NCI-H1417 (cell line): ENCODE results near the gene CACNA1F.

ENCODE experiments used
- DNase-seq, 3 experiments: peaks; one replicate each; lab custom pipeline; 2025; lab: John Stamatoyannopoulos, UW

Gene CACNA1F

DNA sequence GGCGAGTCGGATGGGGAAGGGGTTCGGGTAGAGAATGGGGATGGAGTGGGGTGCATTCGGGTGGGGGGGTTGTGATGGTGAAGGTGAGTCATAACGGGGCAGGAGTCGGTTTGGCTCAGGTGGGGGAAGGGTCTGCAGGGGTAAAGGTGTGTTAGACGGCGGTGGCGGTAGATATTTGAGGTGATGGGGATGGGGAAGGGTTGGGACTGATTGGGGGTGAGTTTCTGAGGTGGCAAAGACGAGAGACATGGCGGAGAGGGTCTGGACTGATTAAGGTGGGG is 33.9 kb downstream of the CACNA1F start:
- no peak for DNase-seq

DNA sequence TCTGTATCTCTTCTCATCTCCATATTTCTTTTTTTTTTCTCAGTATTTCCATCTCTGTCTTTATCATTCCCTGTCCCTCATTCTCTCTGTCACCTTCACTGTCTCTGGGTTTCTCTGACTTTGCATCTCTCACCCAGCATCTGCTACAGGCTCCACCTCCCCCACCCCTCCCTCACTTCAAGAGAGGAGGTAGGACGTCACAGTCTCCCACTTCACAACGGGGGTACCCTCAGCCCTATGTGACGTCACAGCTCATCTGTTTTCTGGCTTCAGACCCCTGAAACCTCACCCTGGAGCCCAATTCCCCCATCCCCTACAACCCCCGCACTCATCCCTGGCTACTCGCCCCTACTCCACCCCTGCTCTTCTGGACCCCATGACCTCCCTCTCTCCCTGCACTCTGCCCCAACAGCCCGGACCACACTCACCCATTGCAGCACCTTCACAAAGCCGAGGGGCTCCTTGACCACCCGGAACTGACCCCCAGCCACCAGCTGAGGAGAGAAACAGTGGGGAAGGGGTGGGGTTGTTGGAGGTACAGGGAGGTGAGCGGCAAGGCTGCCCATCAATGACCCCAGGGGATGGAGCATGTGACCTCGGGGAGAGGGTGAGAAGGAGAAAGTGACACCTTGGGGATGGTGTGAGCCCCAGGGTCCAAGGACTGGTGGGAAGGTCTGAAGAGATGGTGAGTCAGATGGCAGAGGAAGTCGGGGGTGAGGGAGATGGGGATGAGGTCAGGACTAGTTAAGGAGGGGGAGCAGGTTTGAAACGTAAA is 34.4 kb downstream of the CACNA1F start:
- no peak for DNase-seq

DNA sequence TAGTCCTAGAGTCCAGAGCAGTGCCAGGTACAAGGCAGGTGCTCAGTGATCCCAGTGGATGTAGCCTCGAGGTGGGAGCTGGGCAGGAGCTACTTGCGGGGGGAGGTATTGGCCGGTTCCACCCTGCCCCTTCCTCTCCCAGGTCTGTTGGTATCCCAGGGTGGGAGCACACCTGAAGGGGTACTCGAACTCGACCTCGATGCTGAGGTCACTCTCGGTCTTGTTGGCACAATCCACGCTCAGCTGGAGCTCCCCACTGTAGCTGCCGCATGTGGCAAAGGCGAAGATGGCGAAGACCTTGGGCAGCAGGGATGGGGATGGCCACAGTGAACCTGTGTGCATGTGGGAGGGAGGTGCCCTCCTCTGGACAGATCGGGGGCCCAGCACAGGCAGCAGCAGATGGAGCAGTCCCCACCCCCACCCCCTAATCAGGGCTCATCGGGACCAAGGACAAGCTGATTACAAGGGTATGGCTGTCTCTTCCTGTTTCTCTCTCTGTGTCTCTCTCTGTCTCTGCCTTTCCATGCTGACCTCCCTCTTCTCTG is 35.5 kb downstream of the CACNA1F start:
- no peak for DNase-seq

DNA sequence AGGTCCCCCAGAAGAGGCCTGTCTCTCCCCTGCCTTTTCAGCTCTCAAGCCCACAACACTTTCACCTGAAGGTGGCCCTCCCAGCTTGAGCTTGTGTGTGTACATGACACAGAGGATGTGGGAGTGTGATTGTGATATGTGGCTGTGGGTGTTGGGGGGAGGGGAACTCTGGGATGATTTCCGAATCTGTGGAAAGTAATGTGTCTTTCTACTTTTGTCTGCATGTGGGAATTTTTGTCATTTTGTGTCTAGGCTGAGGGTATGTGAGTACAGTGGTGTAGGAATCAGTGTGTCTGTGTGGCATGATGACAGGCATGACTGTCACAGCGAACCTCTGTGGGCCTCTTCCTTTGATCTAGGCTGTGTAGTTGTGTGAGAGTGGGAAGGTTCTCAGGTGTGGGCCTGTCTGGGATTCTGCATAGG is 39.6 kb downstream of the CACNA1F start:
- DNase-seq = no peak

DNA sequence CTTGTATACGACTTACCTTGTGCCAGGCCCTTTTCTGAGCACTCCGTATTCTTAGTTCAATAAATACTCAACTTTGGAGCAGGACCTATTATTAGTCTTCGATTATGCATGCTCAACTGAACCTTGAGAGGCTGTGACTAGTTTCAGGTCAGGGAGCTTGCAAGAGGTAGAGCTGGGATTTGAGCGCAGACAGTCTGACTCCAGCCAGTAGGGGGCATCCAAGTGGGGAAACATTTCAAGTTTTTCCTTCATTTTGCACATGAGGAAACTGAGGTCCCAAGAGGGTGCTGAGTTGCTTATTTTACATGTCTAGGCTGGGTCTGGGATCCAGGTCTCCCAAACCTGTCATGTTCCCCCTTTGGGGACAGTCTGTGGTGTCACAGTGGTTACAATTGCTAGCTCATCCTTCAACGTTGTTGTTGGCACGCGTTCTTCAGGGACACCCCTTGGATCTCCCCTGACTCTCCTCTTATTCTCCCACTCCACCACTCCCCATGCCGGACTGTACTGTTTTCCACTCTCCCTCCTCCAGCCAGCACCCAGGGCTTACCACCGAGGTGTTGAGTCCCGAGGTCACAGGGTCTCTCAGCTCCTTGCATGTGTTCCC is 40.3 kb downstream of the CACNA1F start:
- peak in 2 of 3 experiments; percentile 16 to 30 for DNase-seq

DNA sequence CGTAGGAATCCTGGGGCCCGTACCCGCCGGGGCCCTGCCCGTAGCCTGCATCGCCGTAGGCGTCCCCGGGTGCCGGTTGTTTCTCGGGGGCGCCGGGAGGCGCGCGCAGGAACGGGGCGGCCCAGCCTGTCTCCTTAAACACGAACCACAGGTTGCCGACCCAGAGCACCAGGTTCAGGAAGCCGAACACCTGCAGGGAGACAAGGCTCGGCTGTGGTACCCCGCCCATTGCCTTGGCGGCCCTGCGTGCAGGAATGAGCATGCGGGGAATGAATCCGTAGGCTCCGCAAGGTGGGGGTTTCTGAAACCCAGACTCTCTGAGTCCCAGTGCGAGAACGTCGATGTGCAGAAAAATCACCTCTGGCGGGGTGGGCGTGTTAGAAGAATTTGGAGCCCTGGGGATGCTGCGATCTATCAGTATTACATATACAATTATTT is 41.5 kb downstream of the CACNA1F start:
- peak in 1 of 3 experiments; percentile 80 for DNase-seq

DNA sequence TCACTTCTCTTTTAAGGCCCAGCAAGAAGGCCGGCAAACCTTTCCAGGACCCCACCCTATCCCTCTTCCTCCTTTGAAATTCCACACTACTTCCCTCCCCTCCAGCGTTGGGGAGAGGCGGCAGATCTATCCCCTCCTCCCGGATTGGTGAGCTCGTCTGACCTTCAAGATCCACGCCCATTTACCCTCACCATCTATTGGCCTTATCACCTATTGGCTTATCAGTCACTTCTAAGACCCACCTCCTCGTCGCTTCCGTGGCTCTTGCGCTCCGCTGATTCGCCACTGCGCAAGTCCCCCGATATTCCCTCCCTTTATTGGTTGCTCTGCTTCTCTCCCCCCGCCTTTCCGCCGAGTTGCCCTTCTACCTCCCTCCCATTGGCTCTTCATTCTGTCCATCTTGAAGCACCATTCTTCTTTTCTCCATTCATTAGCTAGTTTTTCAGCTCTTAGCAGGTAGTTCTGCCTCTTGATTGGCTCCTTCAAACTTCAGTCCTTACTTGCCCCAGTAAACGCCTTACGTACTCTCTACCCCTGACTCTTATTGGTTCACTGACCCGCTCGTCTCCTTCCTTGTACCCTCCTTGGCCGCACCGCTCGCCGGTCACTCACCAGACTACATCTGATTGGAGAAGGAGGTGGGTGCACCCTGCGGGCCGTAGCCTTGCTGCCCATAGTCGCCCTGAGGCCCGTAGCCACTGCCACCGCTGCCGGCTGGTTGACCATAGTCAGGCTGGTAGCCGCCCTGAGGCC is 42.1 kb downstream of the CACNA1F start:
- peak; percentile 85 to 99 (median 97) for DNase-seq

DNA sequence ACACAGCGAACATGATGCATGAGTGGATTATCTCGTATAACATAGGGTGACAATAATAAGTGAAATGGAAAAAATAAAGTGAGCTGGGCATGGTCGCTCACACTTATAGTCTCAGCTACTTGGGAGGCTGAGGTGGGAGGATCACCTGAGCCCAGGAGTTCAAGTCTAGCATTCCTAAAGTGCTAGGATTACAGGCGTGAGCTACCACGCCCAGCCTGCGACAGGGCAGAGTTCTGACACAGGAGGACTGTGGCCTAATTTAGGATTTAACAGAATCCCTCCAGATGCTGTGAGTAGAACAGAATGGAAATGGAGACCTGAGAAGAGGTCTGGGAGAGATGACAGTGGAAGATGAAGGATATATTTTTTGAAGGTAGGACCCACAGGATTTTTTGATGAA is 43.5 kb downstream of the CACNA1F start:
- DNase-seq = no peak

DNA sequence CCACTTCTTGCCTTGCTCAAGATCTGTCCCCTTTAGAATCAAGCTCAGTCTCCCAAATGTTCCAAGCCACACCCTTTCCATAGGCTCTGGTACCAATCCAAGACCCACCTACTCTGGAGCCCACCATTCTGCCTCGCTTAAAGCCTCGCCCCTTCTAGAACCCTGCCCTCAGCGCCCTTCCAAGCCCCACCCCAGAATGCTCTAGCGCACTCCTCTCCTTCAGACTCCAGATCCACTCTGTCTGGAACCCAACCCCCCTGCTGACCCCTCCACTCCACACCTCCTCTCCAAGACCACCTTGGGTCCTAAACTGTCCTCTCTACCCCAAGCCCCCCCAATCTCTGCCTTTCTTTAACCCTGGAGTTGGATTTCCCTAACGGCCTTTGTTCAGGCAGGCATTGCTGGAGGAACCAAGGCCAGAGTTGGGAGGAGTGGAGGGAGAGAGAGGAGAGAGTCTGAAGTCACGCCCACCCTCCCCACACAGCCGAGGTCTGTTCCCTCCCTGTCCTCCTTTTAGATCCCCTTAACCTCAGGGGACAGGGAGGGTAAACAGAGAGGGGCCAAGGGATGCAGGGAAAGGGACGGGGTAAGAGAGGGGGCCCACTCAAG is 44.6 kb downstream of the CACNA1F start:
- DNase-seq = no peak

DNA sequence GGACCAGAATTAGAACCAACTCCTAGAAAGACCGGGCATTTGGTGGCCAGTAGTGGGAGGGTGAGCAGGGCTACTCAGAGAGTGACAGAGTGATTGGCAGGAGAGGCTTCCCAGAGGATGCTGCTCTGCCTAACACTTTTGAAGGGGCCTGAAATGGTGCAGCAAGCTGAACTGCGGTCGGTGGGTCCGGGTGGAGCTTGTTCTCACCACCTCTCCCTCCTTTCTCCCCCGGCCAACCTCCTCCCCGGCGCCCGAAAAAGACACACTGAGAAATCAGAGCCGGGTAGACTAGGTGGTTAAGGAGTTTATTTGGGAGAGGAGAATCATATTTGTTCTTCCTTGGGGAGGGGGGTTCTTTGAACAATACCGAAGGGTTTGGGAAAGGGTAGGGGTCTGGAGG is 45.6 kb downstream of the CACNA1F start:
- no peak for DNase-seq

DNA sequence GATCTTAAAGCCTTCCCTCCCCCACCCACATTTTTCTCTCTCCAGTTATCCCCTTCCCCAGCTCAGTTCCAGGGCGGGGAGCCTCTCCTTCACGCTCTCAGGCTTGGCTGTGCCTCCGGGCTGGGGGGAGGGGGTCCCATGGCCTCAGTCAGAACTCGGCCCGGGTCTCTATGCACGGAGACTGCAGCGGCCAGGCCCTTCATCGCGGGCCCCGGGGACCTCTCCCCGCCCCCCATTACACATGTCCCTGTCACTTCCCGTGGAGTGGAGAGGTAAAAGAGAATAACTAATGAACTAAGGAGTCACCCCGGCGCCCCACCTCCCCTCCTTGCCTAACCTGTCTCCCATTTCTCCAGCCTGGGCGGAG is 46.1 kb downstream of the CACNA1F start:
- no peak for DNase-seq

DNA sequence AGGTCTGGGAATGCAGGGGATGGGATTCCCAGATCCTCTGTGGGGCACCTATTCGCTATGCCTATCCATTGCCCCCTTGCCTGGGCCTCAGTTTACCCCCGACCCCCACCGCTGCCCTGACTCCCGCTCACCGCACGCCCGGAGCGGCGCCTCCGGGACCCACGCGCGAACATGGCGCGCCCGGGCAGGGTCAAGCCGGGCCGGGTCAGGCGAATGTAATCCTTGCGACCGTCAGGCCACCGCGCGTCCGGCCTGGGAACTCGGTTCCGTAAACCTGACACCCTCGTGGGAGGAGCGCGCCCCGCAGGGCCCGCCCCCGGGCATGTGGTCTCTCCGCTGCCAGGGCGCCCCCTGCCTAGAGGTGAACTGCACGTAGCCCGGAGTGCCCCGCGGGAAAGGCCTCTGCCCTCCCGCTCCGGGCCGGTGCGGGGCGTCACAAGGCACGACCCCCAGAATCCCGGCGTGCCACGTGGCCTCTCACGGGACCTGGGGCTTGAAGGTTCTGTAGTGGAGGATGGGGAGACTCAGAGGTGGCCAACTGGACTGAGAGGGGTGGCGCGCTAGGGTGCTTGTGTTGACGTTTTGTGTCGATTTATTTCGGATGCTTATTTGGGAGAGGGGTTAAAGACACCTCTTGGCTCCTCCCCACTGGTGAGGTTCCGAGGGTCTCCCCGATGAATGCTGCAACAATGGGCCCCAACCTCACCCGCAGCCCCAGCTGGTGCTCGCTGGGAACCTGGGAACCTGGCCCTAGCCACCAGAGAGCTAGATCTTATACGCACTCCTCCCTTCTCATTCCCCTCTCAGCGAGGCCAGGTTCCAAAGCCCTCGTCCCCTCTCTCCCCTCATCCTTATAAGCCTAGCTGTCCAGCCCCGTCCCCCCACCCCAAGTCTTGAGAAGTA is 46.8 kb downstream of the CACNA1F start, which contains the start of gene PRICKLE3:
PRICKLE3 (minus strand) TSS at position 249 of the 903 bp plus-strand sequence; CDS start at position 173, 76 bp downstream.
- peak; percentile 50 to 54 (median 53) for DNase-seq

DNA sequence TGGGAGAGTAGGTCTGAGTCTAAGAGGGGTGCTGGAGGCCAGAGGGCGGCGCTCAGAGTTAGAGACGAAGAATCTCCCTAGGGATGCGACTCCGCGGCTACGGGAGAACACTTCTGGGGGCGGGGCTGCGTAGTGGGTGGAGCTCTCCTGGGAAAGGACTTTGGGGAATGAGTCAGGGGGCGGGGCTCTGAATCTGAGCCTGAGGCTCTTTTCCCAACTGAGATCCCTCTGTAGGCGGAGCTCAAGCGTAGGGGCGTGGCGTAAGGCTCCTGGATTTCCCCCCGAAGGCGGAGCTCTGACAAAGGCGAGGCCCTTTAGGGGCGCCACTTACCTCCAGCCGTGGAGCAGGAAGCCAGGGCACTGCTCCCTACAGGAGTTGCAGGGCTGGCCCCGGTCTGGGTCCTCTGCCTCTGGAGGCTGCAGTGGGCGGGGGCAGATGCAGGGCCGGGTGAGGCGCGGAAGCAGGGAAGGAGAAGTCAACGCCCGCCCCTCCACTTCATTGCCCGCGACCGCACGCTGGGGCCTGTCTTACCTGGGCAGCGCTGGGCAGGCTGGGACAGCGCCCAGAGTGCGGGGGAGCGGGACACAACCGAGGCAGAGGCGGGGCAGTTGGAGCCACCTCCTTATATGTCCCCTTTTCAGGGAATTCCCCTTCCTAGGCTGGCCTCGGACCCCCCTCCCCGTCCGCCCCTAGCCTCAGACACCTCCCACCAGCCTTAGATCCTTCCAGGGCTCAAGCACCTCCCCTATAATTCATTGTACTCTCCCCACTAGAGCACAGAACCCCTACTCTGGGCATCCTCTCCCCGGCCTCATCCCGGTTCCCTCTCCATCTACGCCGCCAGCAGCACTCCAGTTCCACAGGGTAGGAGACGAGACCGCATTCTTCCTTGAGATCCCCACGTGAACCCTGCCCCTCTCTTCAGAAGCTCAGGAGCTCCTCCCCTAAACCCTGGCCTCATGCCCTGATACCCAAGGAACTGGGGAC is 48.6 kb downstream of the CACNA1F start:
- peak; percentile 81 to 96 (median 92) for DNase-seq

DNA sequence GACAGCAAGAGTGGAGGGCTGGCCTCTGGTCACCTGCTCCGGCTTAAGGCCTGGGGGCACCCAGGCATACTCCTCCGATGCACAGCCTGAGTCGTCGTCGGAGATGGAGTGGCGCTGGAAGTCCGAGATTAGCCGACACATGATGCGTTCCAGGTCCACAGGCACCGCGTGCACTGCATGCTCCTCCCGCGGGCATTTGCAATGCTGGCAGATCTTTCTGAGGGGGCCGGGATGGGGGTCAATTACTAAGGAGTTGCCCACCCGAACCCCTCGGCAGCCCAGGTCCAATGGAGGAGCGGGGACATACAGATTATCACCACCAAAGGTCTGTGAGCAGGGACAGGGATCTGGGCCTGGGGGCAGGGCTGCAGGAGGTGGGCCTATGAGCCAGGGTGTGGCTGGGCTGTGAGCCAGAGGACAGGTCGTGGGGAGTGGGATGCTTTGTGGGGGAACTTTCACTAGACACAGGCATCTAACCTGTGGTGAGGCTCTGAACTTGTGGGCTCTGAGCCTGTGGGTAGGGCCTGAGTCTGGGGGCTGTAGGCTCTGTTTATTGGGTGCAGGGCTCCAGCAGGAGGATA is 49.3 kb downstream of the CACNA1F start:
- no peak for DNase-seq

DNA sequence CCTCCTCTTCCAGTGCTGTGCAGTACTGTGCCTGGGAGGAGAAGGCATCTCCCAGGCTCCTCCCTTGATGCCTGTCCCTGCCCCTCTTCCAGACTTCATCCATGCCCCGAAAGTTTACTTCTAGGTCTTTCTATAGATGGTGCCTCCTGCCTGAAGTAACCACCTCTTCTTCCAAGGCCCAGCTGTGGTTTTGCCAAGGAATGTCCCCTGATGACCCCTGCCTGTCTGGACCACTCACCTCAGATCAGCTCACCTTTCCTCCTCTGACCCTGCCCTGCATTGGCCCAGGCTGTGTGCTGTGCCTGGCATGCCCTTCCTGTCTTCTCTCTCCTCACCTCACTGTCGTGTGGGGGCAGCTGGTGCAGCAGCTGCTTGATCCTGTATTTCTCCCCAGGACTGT is 53.8 kb downstream of the CACNA1F start:
- no peak for DNase-seq

DNA sequence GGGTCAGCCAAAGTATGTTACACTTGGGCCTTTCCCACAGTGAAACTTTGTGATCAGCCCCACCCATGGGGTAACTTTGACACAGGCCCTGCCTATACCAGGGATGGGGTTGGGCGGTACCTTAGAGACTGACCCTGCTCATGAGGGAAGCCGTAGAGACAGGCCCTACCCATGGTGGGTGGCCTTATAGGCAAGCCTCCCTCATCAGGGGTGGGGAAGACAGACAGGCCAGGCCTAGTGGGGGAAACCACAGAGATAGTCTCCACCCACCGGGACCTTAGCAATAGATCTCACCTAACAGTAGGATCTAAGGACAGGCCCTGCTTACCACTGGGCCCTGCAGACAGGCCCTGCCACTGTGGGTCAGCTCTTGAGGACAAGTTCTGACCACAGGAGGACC is 54.6 kb downstream of the CACNA1F start:
- DNase-seq = no peak

DNA sequence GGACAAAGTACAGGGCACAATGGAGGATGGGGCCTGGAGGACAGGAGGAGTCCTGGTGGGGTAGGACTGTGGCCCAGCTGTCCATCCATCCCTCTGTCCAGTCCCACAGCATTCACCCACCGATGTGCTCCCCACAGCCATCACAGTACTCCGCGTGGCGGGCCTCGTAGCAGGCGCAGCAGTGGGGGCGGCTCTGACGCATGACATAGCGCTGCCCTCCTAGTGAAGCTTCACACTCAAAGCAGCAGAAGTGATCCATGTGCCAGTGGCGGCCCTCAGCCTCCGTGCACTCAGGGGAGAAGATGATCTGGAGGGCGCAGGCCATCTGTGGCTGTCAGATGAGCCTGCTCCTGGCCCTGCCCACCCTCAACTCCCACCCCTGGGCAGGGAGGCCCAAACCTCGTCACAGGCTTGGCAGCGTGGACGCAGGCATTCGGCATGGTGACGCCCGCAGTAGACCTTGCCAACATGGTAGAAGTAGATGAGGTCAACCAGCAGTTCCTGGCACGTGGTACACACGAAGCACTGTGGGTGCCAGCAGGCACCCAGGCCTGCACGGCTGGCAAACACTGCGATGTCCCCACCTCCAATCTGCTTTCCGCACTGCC is 55.2 kb downstream of the CACNA1F start:
- no peak for DNase-seq

DNA sequence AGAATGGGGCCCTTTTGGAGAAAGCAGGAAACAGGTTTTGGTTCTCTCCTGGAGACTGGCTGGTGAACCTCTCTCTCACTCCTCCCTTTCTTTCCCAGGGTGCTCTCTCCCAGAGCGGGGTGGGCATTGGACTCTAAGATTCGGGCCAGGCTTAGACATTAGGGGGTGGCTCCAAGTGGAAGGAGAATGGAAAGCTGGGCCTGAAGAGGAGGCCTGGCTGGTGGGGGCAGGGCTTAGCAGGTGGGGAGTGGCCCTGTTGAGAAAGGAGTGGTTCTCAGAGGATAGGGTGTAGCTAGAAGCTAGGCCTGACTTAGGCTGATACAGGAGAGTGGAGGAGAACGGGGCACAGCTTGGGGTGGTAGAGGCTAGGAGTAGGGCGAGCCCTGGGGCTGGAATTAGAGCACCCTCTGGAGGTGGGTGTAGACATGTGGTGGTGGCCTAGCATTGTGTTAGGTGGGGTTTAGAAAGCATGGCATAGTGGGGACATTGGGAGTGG is 55.8 kb downstream of the CACNA1F start:
- DNase-seq = no peak
